22Rv1 (cell line): Measurements from ENCODE around the gene VPS52.

Experiments
- CTCF ChIP-seq: fragments of 450-650 bp; IDR thresholded peaks from 2 replicates; pipeline ENCODE4 v1.5.1; 2017; ENCODE audit warnings: mild to moderate bottlenecking
- ZFX ChIP-seq: fragments of 450-650 bp; IDR thresholded peaks from 2 replicates; pipeline ENCODE4 v1.6.1; 2017; ENCODE audit warnings: antibody characterized with exemption, borderline replicate concordance

DNA sequence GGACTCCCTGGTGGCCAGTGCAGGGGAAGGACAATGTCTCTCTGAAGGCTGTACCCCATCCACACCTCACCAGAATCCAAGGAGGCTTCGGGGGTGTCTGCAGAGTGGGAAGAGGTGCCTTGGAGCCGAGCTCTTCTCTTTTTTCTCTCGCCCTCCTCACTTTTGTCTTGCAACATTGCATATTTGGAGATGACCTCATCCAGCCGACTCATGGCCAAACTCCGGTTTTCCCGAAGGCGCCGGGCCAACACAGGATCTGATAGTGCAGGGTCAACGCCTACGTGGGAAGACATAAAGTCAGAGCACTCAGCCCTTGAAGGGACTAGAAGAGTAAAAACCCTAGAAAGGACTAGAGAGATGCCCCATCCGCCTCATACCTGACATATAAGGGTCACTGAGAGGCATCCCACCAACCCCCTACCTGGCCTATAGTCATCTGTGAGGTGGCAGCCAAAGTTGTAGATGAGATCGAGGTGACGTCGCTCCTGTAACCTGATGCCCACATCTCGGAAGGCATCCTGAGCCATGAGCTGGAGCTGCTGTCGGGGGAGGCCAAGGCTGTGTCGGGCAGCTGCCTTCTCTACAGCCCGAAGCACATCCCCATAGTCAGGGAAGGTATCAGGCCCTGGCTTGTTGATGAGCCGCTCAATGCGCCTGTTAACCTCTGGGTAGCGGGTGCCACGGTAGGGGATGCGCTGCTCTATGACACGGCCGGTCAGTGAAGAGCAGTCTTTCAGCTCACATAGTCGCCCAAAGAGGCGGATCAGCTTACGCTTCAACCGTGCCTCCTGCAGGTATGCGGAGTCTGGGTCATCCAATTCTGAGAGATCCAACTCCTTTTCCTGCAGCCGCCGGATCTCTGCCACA, 48.9 kb upstream of the VPS52 start:
- TF ChIP-seq CTCF, result no peak
- no peak for TF ChIP-seq ZFX
